Activated effector memory CD4-positive, alpha-beta T cell treated with anti-CD3 and anti-CD28 coated beads, Interleukin-2, amount 50 U/mL, for 16 hours (primary cell): Measurements from ENCODE around the gene GLTPD2.
"Not testable (repeated sequence)": the region's sequence is repeated elsewhere in the genome, so short reads cannot be mapped to it uniquely, and the experiment has no call there.

Experiments used
- DNase-seq: peaks from one replicate; pipeline ENCODE4 v3.0.0-alpha.2; 2020

GLTPD2 gene

GRCh38 chr17:4811471-4811870, 22.7 kb downstream of the GLTPD2 start:
- no peak for DNase-seq

- DNase-seq: no peak
These were observed 23.9 kb downstream of the GLTPD2 start for GRCh38 chr17:4812690-4813089.

- no peak for DNase-seq
These were observed 26.4 kb downstream of the GLTPD2 start for GRCh38 chr17:4815043-4815675.

- DNase-seq: no peak
These were observed 28.1 kb downstream of the GLTPD2 start for GRCh38 chr17:4816826-4817225.

- DNase-seq: no peak
These were observed 29.5 kb downstream of the GLTPD2 start for GRCh38 chr17:4818276-4818675.

GRCh38 chr17:4822835-4823234, 34.1 kb downstream of the GLTPD2 start:
- DNase-seq: no peak

- DNase-seq: no peak
These were observed 34.8 kb downstream of the GLTPD2 start for GRCh38 chr17:4823373-4824089.

GRCh38 chr17:4827399-4827798, 38.6 kb downstream of the GLTPD2 start:
- DNase-seq: no peak

- DNase-seq: not testable (repeated sequence)
These were observed 44.0 kb downstream of the GLTPD2 start for GRCh38 chr17:4832829-4833177.

- peak; percentile 96 for DNase-seq
These were observed 44.6 kb downstream of the GLTPD2 start, which contains the start of gene MINK1 for GRCh38 chr17:4833178-4833940. TSS of gene MINK1 (plus strand) at chr17:4833340. CDS start at chr17:4833584, 244 bp downstream.

- DNase-seq: no peak
These were observed 45.3 kb downstream of the GLTPD2 start for GRCh38 chr17:4833941-4834680.

GRCh38 chr17:4834681-4835020, 45.9 kb downstream of the GLTPD2 start:
- no peak for DNase-seq

GRCh38 chr17:4836221-4836620, 47.5 kb downstream of the GLTPD2 start:
- DNase-seq: no peak

- no peak for DNase-seq
These were observed 48.9 kb downstream of the GLTPD2 start for GRCh38 chr17:4837471-4838308.

- DNase-seq: no peak
These were observed 49.6 kb downstream of the GLTPD2 start for GRCh38 chr17:4838309-4838785.

- DNase-seq: no peak
These were observed 50.5 kb downstream of the GLTPD2 start for GRCh38 chr17:4839221-4839620.
